ENCODE results near the gene TTBK2. TPM values are rescaled to one million over a fixed set of nuclear protein-coding genes. Genes with fewer than 3 reads are reported as not detected.
A peak's percentile ranks its signal among the peaks of the same experiment; 100 is the strongest.

Gene TTBK2
- total and polyA plus RNA-seq, 10 of the 15 experiments (the other 5 are each of a cell fraction or from before 2014, with no cell fraction given), result 0.66 to 9.1 (median 3.7) TPM

DNA sequence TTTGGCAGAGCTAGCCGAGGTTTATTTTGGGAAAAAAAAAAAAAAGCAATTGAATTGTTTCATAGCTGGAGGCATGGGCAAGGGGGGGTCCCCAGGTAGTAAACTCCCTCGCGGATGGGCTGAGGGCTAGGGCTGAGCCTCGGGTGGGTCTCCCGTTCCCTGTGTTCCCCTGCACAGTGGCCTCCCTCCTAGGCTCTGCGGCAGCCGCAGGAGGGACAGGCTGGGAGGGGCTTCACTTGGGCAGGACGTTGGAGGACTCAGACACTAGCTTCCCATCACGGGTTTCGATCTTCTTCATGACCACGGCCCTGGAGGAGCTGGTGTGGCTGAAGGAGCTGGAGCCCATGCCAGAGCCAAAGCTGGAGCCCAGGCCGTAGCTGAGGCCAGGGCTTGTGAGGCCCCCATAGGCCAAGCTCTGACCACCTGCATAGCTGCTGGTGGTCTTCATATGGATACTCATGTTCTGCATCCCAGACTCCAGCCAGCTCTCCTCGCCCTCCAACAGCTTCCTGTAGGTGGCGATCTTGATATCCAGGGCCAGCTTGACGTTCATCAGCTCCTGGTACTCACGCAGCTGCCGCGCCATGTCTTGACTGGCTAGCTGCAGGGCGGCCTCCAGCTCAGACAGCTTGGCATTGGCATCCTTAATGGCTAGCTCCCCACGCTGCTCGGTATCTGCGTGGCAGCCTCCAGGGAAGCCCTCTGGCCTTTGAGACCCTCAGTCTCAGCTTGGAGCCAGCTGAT, 119.7 kb downstream of the TTBK2 start:
- H3K9ac ChIP-seq (ENCODE audit: control insufficient read depth, insufficient read depth, low read length), result no peak overlapping the region
- H3K27ac ChIP-seq (ENCODE audit: control insufficient read depth, insufficient read depth), result no peak overlapping the region
- H4K20me1 ChIP-seq (ENCODE audit: control insufficient read depth, insufficient read depth), result no peaks in the 10 kb centered on the region
- no peaks in the 10 kb centered on the region for H3K27me3 ChIP-seq (replicated peaks in 1 of 2; ENCODE audit: control insufficient read depth in 2 of 2, insufficient read depth in 2 of 2, low read length in 1 of 2)
- H3K4me2 ChIP-seq (ENCODE audit: control insufficient read depth, insufficient read depth), result no peak overlapping the region
- in situ Hi-C loops (cut with MboI) (no loop called here), intact Hi-C loops (cut with micrococcal nuclease; ENCODE audit: unreplicated experiment) (loop anchor here (2.0 kb wide), 1 partner anchor 126 kb away; no protein-coding TSS in a partner anchor)
- ChIA-PET SMC1A (ENCODE audit: uncharacterized antibody, unreplicated experiment) (interaction anchor here (0.5 to 2.1 kb wide), 6 partner anchors 10 to 424 kb away, joined by 3 to 8 read pairs (median 3); no protein-coding TSS in a partner anchor), CTCF (interaction anchor here (0.8 to 2.4 kb wide), 9 partner anchors 11 to 245 kb away, joined by 3 to 23 read pairs (median 4); no protein-coding TSS in a partner anchor), POLR2A (no interaction called here), RAD21 (ENCODE audit: unreplicated experiment) (interaction anchor here (1.0 to 2.3 kb wide), 3 partner anchors 11 to 127 kb away, joined by 4 to 6 read pairs (median 6); no protein-coding TSS in a partner anchor)
- FAIRE-seq (no peak), DNase-seq (ENCODE audit: low read depth, low spot score) (no peak), ATAC-seq (no peak)
- H2AFZ ChIP-seq (ENCODE audit: control insufficient read depth, low read depth, low read length), result no peak overlapping the region
- H3K9me3 ChIP-seq (replicated peaks; ENCODE audit: control insufficient read depth, insufficient read depth, low read length), result no peaks in the 10 kb centered on the region
- H3K4me3 ChIP-seq, result no peak overlapping the region
- TF ChIP-seq SPI1 (IDR thresholded peaks at IDR 0.05; ENCODE audit: borderline replicate concordance, insufficient read depth, low read depth, low read length), result no peak
- TF ChIP-seq, protein P1, sequence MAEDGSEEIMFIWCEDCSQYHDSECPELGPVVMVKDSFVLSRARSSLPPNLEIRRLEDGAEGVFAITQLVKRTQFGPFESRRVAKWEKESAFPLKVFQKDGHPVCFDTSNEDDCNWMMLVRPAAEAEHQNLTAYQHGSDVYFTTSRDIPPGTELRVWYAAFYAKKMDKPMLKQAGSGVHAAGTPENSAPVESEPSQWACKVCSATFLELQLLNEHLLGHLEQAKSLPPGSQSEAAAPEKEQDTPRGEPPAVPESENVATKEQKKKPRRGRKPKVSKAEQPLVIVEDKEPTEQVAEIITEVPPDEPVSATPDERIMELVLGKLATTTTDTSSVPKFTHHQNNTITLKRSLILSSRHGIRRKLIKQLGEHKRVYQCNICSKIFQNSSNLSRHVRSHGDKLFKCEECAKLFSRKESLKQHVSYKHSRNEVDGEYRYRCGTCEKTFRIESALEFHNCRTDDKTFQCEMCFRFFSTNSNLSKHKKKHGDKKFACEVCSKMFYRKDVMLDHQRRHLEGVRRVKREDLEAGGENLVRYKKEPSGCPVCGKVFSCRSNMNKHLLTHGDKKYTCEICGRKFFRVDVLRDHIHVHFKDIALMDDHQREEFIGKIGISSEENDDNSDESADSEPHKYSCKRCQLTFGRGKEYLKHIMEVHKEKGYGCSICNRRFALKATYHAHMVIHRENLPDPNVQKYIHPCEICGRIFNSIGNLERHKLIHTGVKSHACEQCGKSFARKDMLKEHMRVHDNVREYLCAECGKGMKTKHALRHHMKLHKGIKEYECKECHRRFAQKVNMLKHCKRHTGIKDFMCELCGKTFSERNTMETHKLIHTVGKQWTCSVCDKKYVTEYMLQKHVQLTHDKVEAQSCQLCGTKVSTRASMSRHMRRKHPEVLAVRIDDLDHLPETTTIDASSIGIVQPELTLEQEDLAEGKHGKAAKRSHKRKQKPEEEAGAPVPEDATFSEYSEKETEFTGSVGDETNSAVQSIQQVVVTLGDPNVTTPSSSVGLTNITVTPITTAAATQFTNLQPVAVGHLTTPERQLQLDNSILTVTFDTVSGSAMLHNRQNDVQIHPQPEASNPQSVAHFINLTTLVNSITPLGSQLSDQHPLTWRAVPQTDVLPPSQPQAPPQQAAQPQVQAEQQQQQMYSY (CRISPR knock-in tag; IDR thresholded peaks at IDR 0.05), result no peak
- peak; percentile 30; the same call in 1 of the 2 replicates for TF ChIP-seq RAD21 (IDR thresholded peaks at IDR 0.05; ENCODE audit: insufficient read depth, low read depth, low read length)
- TF ChIP-seq, protein P2, sequence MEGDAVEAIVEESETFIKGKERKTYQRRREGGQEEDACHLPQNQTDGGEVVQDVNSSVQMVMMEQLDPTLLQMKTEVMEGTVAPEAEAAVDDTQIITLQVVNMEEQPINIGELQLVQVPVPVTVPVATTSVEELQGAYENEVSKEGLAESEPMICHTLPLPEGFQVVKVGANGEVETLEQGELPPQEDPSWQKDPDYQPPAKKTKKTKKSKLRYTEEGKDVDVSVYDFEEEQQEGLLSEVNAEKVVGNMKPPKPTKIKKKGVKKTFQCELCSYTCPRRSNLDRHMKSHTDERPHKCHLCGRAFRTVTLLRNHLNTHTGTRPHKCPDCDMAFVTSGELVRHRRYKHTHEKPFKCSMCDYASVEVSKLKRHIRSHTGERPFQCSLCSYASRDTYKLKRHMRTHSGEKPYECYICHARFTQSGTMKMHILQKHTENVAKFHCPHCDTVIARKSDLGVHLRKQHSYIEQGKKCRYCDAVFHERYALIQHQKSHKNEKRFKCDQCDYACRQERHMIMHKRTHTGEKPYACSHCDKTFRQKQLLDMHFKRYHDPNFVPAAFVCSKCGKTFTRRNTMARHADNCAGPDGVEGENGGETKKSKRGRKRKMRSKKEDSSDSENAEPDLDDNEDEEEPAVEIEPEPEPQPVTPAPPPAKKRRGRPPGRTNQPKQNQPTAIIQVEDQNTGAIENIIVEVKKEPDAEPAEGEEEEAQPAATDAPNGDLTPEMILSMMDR (IDR thresholded peaks at IDR 0.05 in 2 of 3, conservative IDR thresholded peaks at IDR 0.05 in 1 of 3; ENCODE audit: control insufficient read depth in 2 of 3, extremely low read depth in 1 of 3, insufficient read depth in 1 of 3, low read depth in 3 of 3, low read length in 3 of 3), result peak in 2 of 3 experiments; percentile 11 to 28; a peak in 1 of 6 replicates
- no peaks in the 10 kb centered on the region for H3K4me1 ChIP-seq (ENCODE audit: control insufficient read depth, insufficient read depth, low read length)
- WGBS (ENCODE audit: insufficient coverage, insufficient replicate concordance, low lambda C conversion rate, missing lambda C conversion rate), result 86% methylated on average over 22 of the region's 22 CpGs
- no peaks in the 10 kb centered on the region for H3K79me2 ChIP-seq (ENCODE audit: control insufficient read depth, insufficient read depth, low read length)
- BruUV-seq (replicated peaks), result no TSS peak
- H3K36me3 ChIP-seq (ENCODE audit: control insufficient read depth in 2 of 2, insufficient read depth in 2 of 2, low read length in 1 of 2), result no peaks in the 10 kb centered on the region; a peak in 1 of 4 replicates
